ENCODE results near the gene DOLPP1. TPM values are rescaled to one million over a fixed set of nuclear protein-coding genes. Genes with fewer than 3 reads are reported as not detected.

DOLPP1 gene
- polyA plus RNA-seq, 1 donor from 2014 or later: 31.5 TPM

GRCh38 chr9:129074106-129074505 lies 6.8 kb upstream of the DOLPP1 start:
- Histone ChIP-seq H3K9me3 (ENCODE audit: low read length) (no peaks in the 10 kb centered on the region), H3F3A (ENCODE audit: insufficient read depth, low read length, poor library complexity, severe bottlenecking) (no peaks in the 10 kb centered on the region), H3K4me2 (ENCODE audit: low read length) (no peak overlapping the region), H3K36me3 (ENCODE audit: insufficient read depth, low read length) (no peaks in the 10 kb centered on the region), H3K9ac (ENCODE audit: low read length) (no peak overlapping the region), H3K9me2 (ENCODE audit: insufficient read depth, low read length) (no peaks in the 10 kb centered on the region), H2AFZ (ENCODE audit: low read depth, low read length) (no peak overlapping the region), H3K79me2 (replicated peaks; ENCODE audit: insufficient read depth, low read length) (no peaks in the 10 kb centered on the region), H4K20me1 (ENCODE audit: insufficient read depth) (no peaks in the 10 kb centered on the region), H3K4me3 (ENCODE audit: low read length) (no peak overlapping the region), H3K27me3 (ENCODE audit: insufficient read depth, low read depth, low read length) (no peaks in the 10 kb centered on the region), H3K27ac (ENCODE audit: low read length) (no peak overlapping the region)
- TF ChIP-seq, protein P1, sequence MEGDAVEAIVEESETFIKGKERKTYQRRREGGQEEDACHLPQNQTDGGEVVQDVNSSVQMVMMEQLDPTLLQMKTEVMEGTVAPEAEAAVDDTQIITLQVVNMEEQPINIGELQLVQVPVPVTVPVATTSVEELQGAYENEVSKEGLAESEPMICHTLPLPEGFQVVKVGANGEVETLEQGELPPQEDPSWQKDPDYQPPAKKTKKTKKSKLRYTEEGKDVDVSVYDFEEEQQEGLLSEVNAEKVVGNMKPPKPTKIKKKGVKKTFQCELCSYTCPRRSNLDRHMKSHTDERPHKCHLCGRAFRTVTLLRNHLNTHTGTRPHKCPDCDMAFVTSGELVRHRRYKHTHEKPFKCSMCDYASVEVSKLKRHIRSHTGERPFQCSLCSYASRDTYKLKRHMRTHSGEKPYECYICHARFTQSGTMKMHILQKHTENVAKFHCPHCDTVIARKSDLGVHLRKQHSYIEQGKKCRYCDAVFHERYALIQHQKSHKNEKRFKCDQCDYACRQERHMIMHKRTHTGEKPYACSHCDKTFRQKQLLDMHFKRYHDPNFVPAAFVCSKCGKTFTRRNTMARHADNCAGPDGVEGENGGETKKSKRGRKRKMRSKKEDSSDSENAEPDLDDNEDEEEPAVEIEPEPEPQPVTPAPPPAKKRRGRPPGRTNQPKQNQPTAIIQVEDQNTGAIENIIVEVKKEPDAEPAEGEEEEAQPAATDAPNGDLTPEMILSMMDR (IDR thresholded peaks at IDR 0.05; ENCODE audit: poor library complexity, severe bottlenecking): no peak
- TF ChIP-seq RAD21 (conservative IDR thresholded peaks at IDR 0.05): no peak
- no peak for TF ChIP-seq TAF1 (IDR thresholded peaks at IDR 0.05; ENCODE audit: low read depth)
- no peak for TF ChIP-seq POLR2AphosphoS5 (IDR thresholded peaks at IDR 0.05)
- TF ChIP-seq REST (IDR thresholded peaks at IDR 0.05; ENCODE audit: borderline replicate concordance): no peak
- no peak for TF ChIP-seq EZH2 (IDR thresholded peaks at IDR 0.05; ENCODE audit: borderline replicate concordance, insufficient read depth, low read length, poor library complexity, severe bottlenecking)
- no peak for TF ChIP-seq SMC3 (conservative IDR thresholded peaks at IDR 0.05; ENCODE audit: poor library complexity)

DNA sequence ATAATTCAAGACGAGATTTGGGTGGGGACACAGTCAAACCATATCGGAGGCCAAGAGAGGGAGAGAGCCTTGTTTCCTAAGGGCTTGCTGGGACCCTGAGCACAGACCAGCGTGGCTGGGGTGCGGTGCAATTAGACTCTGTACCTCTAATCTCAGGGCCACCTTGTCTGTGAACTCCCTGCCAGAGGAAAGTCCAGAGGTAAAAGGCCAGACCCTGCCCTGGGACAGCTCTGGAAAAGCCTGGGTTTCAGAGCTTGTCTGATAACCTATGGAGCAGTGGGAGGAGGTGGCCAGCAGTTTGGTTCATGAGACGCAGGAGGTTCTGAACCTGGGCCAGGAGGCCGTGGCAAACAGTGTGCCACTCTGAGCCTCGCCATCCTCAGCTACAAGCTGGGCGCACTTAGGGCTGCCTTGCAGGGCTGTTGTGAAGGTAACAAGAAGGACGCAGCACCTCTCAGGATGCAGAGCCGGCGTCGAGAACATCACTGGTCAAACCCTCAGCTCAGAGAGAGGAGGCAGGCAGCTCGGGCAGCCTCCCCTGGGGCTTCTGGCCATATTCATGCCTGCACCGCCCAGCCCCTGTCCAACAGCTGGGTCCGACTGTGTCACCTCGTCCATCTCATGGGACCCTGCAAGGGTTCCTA lies 4.8 kb upstream of the DOLPP1 start:
- TF ChIP-seq RAD21 (conservative IDR thresholded peaks at IDR 0.05) (no peak), MXI1 (conservative IDR thresholded peaks at IDR 0.05; ENCODE audit: poor library complexity, severe bottlenecking) (no peak), SMC3 (conservative IDR thresholded peaks at IDR 0.05; ENCODE audit: poor library complexity) (no peak), POLR2AphosphoS5 (IDR thresholded peaks at IDR 0.05) (no peak), EP300 (conservative IDR thresholded peaks at IDR 0.05; ENCODE audit: poor library complexity, severe bottlenecking) (no peak), EZH2 (IDR thresholded peaks at IDR 0.05; ENCODE audit: borderline replicate concordance, insufficient read depth, low read length, poor library complexity, severe bottlenecking) (no peak), TAF1 (IDR thresholded peaks at IDR 0.05; ENCODE audit: low read depth) (no peak), REST (IDR thresholded peaks at IDR 0.05; ENCODE audit: borderline replicate concordance) (no peak)
- TF ChIP-seq, protein P1 (IDR thresholded peaks at IDR 0.05; ENCODE audit: poor library complexity, severe bottlenecking): no peak
- H4K20me1 ChIP-seq (ENCODE audit: insufficient read depth): no peaks in the 10 kb centered on the region
- H3K27me3 ChIP-seq (ENCODE audit: insufficient read depth, low read depth, low read length): no peaks in the 10 kb centered on the region
- no peaks in the 10 kb centered on the region for H3F3A ChIP-seq (ENCODE audit: insufficient read depth, low read length, poor library complexity, severe bottlenecking)
- H3K9ac ChIP-seq (ENCODE audit: low read length): no peak overlapping the region
- H3K27ac ChIP-seq (ENCODE audit: low read length): no peak overlapping the region
- H3K4me2 ChIP-seq (ENCODE audit: low read length): no peak overlapping the region
- H3K36me3 ChIP-seq (ENCODE audit: insufficient read depth, low read length): no peaks in the 10 kb centered on the region
- no peaks in the 10 kb centered on the region for H3K9me3 ChIP-seq (ENCODE audit: low read length)
- no peak overlapping the region for H3K4me3 ChIP-seq (ENCODE audit: low read length)
- H2AFZ ChIP-seq (ENCODE audit: low read depth, low read length): no peak overlapping the region
- no peaks in the 10 kb centered on the region for H3K9me2 ChIP-seq (ENCODE audit: insufficient read depth, low read length)
- no peaks in the 10 kb centered on the region for H3K79me2 ChIP-seq (replicated peaks; ENCODE audit: insufficient read depth, low read length)
